Hematopoietic multipotent progenitor cell (in vitro differentiated cells): ENCODE measurements around the gene GABRA1. TPM values are rescaled to one million over a fixed set of nuclear protein-coding genes. Genes with fewer than 3 reads are reported as not detected.

ENCODE experiments used
- total RNA-seq: library from RNA; depleted of rRNA; stranded (reverse); fragments of >200 nt; gene quantifications from one replicate; pipeline ENCODE4 v1.2.3, GENCODE V29; 2012

Gene GABRA1
- total RNA-seq, 1 donor, result not detected

Other genes with a start within 250 kb of the GABRA1 start
- gene GABRA6, start 162.4 kb upstream of the GABRA1 start, total RNA-seq, result not detected
- under 0.01 TPM for gene GABRG2, start 219.7 kb downstream of the GABRA1 start, total RNA-seq